T-cell (primary cell): Measurements from ENCODE around the gene TROAP. TPM values are rescaled to one million over a fixed set of nuclear protein-coding genes. Genes with fewer than 3 reads are reported as not detected.
"Not testable (repeated sequence)": the region's sequence is repeated elsewhere in the genome, so short reads cannot be mapped to it uniquely, and the experiment has no call there.

Experiments
- ATAC-seq, 4 experiments: fragments of 200-7000 bp in 3 of 4; fragments of 150-1000 bp in 1 of 4; cut with Tn5 transposase; replicated peaks in 1 of 4; 1 replicate in 3 of 4; 2 replicates in 1 of 4; pipeline ENCODE4 v1.10.0; 2021; ENCODE audit warnings: moderate library complexity in 3 of 4, mild to moderate bottlenecking in 2 of 4, moderate number of reproducible peaks in 1 of 4
- CTCF ChIA-PET, 2 donors: fragments of 300-600 bp; sonication (Branson Sonifier 250); formaldehyde crosslinking; loops; one replicate each; lab custom pipeline; 2022; ENCODE audit warnings: antibody characterized with exemption in 2 of 2; lab: Charles Lee
- POLR2A ChIA-PET, 2 donors: fragments of 300-600 bp; sonication (Branson Sonifier 250); formaldehyde crosslinking; loops; one replicate each; lab custom pipeline; 2022; ENCODE audit warnings: antibody characterized with exemption in 2 of 2; lab: Charles Lee
- DNase-seq, 35 experiments: peaks; one replicate each; pipeline versions ENCODE4 v3.0.0 to v3.0.0-alpha.2; 2013 to 2023
- H3K27ac ChIP-seq: one replicate; pipeline ENCODE4 v1.5.1; 2013; ENCODE audit warnings: low read length
- H3K27me3 ChIP-seq, 2 experiments: replicated peaks in 1 of 2; 1 replicate in 1 of 2; 2 replicates in 1 of 2; pipeline versions ENCODE4 v1.6.1 to v1.7.0; 2013; ENCODE audit warnings: low read length in 1 of 2, mixed read lengths in 1 of 2; ENCODE audit not compliant: control insufficient read depth in 2 of 2, insufficient read depth in 2 of 2; ENCODE audit errors: extremely low read depth in 1 of 2
- H3K36me3 ChIP-seq, 2 donors: 1 replicate in 1 of 2; 2 replicates in 1 of 2; pipeline versions ENCODE4 v1.6.1 to v1.7.0; 2013; ENCODE audit warnings: low read length in 1 of 2; ENCODE audit not compliant: control insufficient read depth in 2 of 2, insufficient read depth in 1 of 2; ENCODE audit errors: extremely low read depth in 1 of 2
- H3K4me1 ChIP-seq, 2 experiments: 1 replicate in 1 of 2; 2 replicates in 1 of 2; pipeline versions ENCODE4 v1.6.1 to v1.7.0; 2013; ENCODE audit warnings: low read length in 2 of 2, mixed read lengths in 1 of 2; ENCODE audit not compliant: insufficient read depth in 2 of 2, control insufficient read depth in 1 of 2; ENCODE audit errors: extremely low read depth in 1 of 2
- H3K4me3 ChIP-seq, 2 donors: 1 replicate in 1 of 2; 2 replicates in 1 of 2; pipeline versions ENCODE4 v1.5.1 to v1.7.0; 2013; ENCODE audit warnings: mild to moderate bottlenecking in 2 of 2, low read length in 1 of 2, moderate library complexity in 1 of 2; ENCODE audit not compliant: control insufficient read depth in 1 of 2; ENCODE audit errors: extremely low read depth in 1 of 2
- H3K9me3 ChIP-seq: 2 replicates; pipeline ENCODE4 v1.7.0; 2013
- H3K27ac Mint-ChIP-seq, 2 donors: one replicate each; pipeline ENCODE4 v1.8.0; 2020 to 2021; ENCODE audit warnings: mild to moderate bottlenecking in 2 of 2, mixed read lengths in 2 of 2
- H3K27me3 Mint-ChIP-seq, 2 donors: one replicate each; pipeline ENCODE4 v1.8.0; 2021 to 2022; ENCODE audit warnings: mixed read lengths in 2 of 2
- H3K36me3 Mint-ChIP-seq: one replicate; pipeline ENCODE4 v1.8.0; 2021; ENCODE audit warnings: mixed read lengths
- H3K4me1 Mint-ChIP-seq, 3 donors: one replicate each; pipeline ENCODE4 v1.8.0; 2020 to 2022; ENCODE audit warnings: mixed read lengths in 3 of 3, mild to moderate bottlenecking in 1 of 3
- H3K4me3 Mint-ChIP-seq, 3 donors: one replicate each; pipeline ENCODE4 v1.8.0; 2020 to 2022; ENCODE audit warnings: mild to moderate bottlenecking in 3 of 3, mixed read lengths in 3 of 3, moderate library complexity in 3 of 3
- H3K9me3 Mint-ChIP-seq, 3 donors: one replicate each; pipeline ENCODE4 v1.8.0; 2020 to 2022; ENCODE audit warnings: mixed read lengths in 3 of 3
- WGBS: methylation state at CpG from one replicate; pipeline ENCODE4 v1.1.5; 2013; ENCODE audit warnings: missing lambda C conversion rate; ENCODE audit not compliant: insufficient coverage; 5-methylcytosine and 5-hydroxymethylcytosine counted together
- total RNA-seq, 35 experiments: library from RNA in 6 of 35; stranded (reverse) in 6 of 35; fragments of 120-200 nt in 1 of 35; gene quantifications; one replicate each; pipeline versions ENCODE4 v1.2.1 to v1.2.4 and lab custom pipeline; 2013 to 2026

Gene TROAP
- total RNA-seq, 5 donors from 2014 or later (not counting 1 experiment from before 2014, with no cell fraction given) = 0.98 to 1.9 (median 1.3) TPM

DNA sequence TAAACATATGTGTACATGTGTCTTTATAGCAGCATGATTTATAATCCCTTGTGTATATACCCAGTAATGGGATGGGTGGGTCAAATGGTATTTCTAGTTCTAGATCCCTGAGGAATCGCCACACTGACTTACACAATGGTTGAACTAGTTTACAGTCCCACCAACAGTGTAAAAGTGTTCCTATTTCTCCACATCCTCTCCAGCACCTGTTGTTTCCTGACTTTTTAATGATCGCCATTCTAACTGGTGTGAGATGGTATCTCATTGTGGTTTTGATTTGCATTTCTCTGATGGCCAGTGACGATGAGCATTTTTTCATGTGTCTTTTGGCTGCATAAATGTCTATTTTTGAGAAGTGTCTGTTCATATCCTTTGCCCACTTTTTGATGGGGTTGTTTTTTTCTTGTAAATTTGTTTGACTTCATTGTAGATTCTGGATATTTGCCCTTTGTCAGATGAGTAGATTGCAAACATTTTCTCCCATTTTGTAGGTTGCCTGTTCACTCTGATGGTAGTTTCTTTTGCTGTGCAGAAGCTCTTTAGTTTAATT, 12.5 kb upstream of the TROAP start:
- H3K27ac ChIP-seq, H3K27ac Mint-ChIP-seq, POLR2A ChIA-PET, H3K4me3 Mint-ChIP-seq, H3K4me1 Mint-ChIP-seq, H3K36me3 ChIP-seq, H3K9me3 ChIP-seq, ATAC-seq, H3K36me3 Mint-ChIP-seq, CTCF ChIA-PET, H3K4me3 ChIP-seq, DNase-seq, H3K9me3 Mint-ChIP-seq, H3K4me1 ChIP-seq: not testable (repeated sequence)
- H3K27me3 Mint-ChIP-seq = peaks cover 31 to 45% of the 10 kb centered on the region in 2 donors
- no CpG with 5 or more reads among the region's 3 CpGs for WGBS
- H3K27me3 ChIP-seq = peaks cover 0 to 11% of the 10 kb centered on the region in 2 experiments

- peaks cover 0 to 2% of the 10 kb centered on the region in 2 experiments for H3K27me3 ChIP-seq
- no CpG with 5 or more reads among the region's 1 CpG for WGBS
- Mint-ChIP-seq H3K36me3 (no peaks in the 10 kb centered on the region), H3K9me3 (no peaks in the 10 kb centered on the region), H3K27ac (no peak overlapping the region), H3K4me3 (no peak overlapping the region), H3K4me1 (no peaks in the 10 kb centered on the region), H3K27me3 (peaks cover 9 to 15% of the 10 kb centered on the region in 2 donors)
- H3K9me3 ChIP-seq = no peaks in the 10 kb centered on the region
- no peaks in the 10 kb centered on the region for H3K36me3 ChIP-seq
- CTCF ChIA-PET = no interaction called here
- no peak for DNase-seq
- no peak for ATAC-seq
- POLR2A ChIA-PET = no interaction called here
- H3K4me1 ChIP-seq = no peaks in the 10 kb centered on the region
- H3K4me3 ChIP-seq = no peak overlapping the region
- H3K27ac ChIP-seq = no peak overlapping the region
Measured at GRCh38 chr12:49314811-49315210, 8.2 kb upstream of the TROAP start.

- H3K9me3 Mint-ChIP-seq, H3K27me3 Mint-ChIP-seq, H3K9me3 ChIP-seq, DNase-seq, H3K27ac ChIP-seq, H3K36me3 Mint-ChIP-seq, H3K4me3 ChIP-seq, H3K4me3 Mint-ChIP-seq, H3K36me3 ChIP-seq, H3K4me1 ChIP-seq, ATAC-seq, H3K27ac Mint-ChIP-seq, H3K27me3 ChIP-seq, CTCF ChIA-PET, H3K4me1 Mint-ChIP-seq: not testable (repeated sequence)
- POLR2A ChIA-PET = interaction anchor here in 1 of 2 donors (0.6 kb wide), 1 partner anchor 89 kb away, joined by 4 read pairs; no protein-coding TSS in a partner anchor
- no CpG with 5 or more reads among the region's 10 CpGs for WGBS
Measured at GRCh38 chr12:49317118-49317517, 5.9 kb upstream of the TROAP start.

DNA sequence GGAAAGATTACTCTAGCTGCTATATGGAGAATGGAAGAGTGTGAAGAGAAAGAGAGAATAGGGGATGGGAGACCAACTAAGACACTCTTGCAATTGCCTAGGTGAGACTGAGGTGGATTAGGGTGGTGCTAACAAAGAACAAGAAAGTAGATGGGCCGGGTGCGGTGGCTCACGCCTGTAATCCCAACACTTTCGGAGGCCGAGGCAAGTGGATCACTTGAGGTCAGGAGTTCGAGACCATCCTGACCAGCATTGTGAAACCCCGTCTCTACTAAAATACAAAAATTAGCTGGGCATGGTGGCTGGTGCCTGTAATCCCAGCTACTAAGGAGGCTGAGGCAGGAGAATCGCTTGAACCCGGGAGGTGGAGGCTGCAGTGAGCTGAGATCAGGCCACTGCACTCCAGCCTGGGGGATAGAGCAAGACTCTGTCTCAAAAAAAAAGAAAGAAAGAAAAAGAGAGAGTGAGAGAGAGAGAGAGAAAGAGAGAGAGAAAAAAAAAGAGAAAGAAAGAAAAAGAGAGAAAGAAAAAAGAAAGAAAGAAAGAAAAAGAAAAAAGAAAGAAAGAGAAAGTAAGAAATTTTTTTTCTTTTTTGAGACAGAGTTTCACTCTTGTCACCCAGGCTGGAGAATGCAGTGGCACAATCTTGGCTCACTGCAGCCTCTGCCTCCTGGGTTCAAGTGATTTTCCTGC, 2.5 kb upstream of the TROAP start:
- H3K4me3 ChIP-seq, H3K36me3 Mint-ChIP-seq, H3K27me3 Mint-ChIP-seq, H3K27me3 ChIP-seq, H3K27ac Mint-ChIP-seq, H3K27ac ChIP-seq, DNase-seq, ATAC-seq, H3K36me3 ChIP-seq, POLR2A ChIA-PET, H3K9me3 ChIP-seq, H3K9me3 Mint-ChIP-seq: not testable (repeated sequence)
- peaks cover 17 to 22% (median 20%) of the 10 kb centered on the region in 3 donors for H3K4me1 Mint-ChIP-seq
- peaks cover 5 to 22% of the 10 kb centered on the region in 2 experiments for H3K4me1 ChIP-seq
- CTCF ChIA-PET = interaction anchor here in 1 of 2 donors (0.6 kb wide), 1 partner anchor 17 kb away, joined by 3 read pairs; no protein-coding TSS in a partner anchor
- H3K4me3 Mint-ChIP-seq = peak overlapping the region in 2 of 3 donors; percentile 24 to 36
- 100% methylated on average over 4 of the region's 9 CpGs for WGBS

DNA sequence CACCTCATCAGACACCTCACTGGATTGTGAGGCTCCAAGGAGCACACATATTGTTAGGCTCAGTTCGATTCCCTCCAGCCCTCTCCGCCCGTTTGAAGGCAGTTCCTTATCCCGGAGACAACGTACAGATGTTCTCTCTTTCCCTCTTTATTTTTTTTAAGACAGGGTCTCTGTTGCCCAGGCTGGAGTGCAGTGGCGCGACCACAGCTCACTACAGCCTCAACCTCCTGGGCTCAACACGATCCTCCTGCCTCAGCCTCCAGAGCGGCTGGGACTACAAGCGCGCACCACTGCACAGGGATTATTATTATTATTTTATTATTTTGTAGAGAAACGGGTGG, 718 bp upstream of the TROAP start:
- H3K27me3 Mint-ChIP-seq = no peaks in the 10 kb centered on the region
- H3K4me3 ChIP-seq = peak overlapping the region; percentile 83 to 95
- DNase-seq (no peak), ATAC-seq (no peak)
- ChIA-PET POLR2A (interaction anchor here in 1 of 2 donors (0.5 to 1.2 kb wide), 3 partner anchors 156 to 791 kb away, joined by 5 to 6 read pairs (median 6); partner anchors contain the start of gene TMBIM6), CTCF (interaction anchor here (0.6 to 1.8 kb wide), 12 partner anchors 9 to 297 kb away, joined by 3 to 12 read pairs (median 4); no protein-coding TSS in a partner anchor)
- H3K4me3 Mint-ChIP-seq = peak overlapping the region; percentile 86 to 90 (median 87)
- 42% methylated on average over 5 of the region's 12 CpGs for WGBS
- H3K36me3 ChIP-seq = no peaks in the 10 kb centered on the region
- H3K27me3 ChIP-seq = no peaks in the 10 kb centered on the region
- H3K9me3 Mint-ChIP-seq = no peaks in the 10 kb centered on the region
- H3K27ac ChIP-seq = peak overlapping the region; percentile 60
- peaks cover 5 to 22% of the 10 kb centered on the region in 2 experiments for H3K4me1 ChIP-seq
- peak overlapping the region; percentile 52 to 75 for H3K27ac Mint-ChIP-seq
- peaks cover 17 to 22% (median 20%) of the 10 kb centered on the region in 3 donors for H3K4me1 Mint-ChIP-seq
- no peaks in the 10 kb centered on the region for H3K9me3 ChIP-seq
- H3K36me3 Mint-ChIP-seq = no peaks in the 10 kb centered on the region

- H3K4me3 Mint-ChIP-seq = peak overlapping the region; percentile 86 to 90 (median 87)
- Histone ChIP-seq H3K27ac (no peak overlapping the region), H3K36me3 (no peaks in the 10 kb centered on the region), H3K9me3 (no peaks in the 10 kb centered on the region), H3K4me3 (peak overlapping the region; percentile 83 to 95), H3K27me3 (no peaks in the 10 kb centered on the region), H3K4me1 (peaks cover 5 to 22% of the 10 kb centered on the region in 2 experiments)
- H3K27me3 Mint-ChIP-seq = no peaks in the 10 kb centered on the region
- ChIA-PET CTCF (interaction anchor here (0.9 to 1.8 kb wide), 9 partner anchors 8 to 236 kb away, joined by 3 to 12 read pairs (median 5); no protein-coding TSS in a partner anchor), POLR2A (interaction anchor here (0.5 to 1.2 kb wide), 4 partner anchors 43 to 418 kb away, joined by 3 to 7 read pairs (median 4); partner anchors contain the start of genes SPATS2 (in 1 of the 2) and TMBIM6 (in 1 of the 2))
- no peak for DNase-seq
- no peaks in the 10 kb centered on the region for H3K9me3 Mint-ChIP-seq
- peaks cover 17 to 22% (median 20%) of the 10 kb centered on the region in 3 donors for H3K4me1 Mint-ChIP-seq
- 16% methylated on average over 7 of the region's 19 CpGs for WGBS
- no peak for ATAC-seq
- H3K27ac Mint-ChIP-seq = peak overlapping the region; percentile 71 to 75
- H3K36me3 Mint-ChIP-seq = no peaks in the 10 kb centered on the region
Measured at GRCh38 chr12:49323524-49324097, 556 bp downstream of the TROAP start.
